Ishikawa (cell line): ENCODE results near the gene BBLN.
"Not testable (repeated sequence)": the region's sequence is repeated elsewhere in the genome, so short reads cannot be mapped to it uniquely, and the experiment has no call there.

Experiments
- EGR1 ChIP-seq: IDR thresholded peaks from 2 replicates; pipeline ENCODE4 v1.6.1; 2012
- EP300 ChIP-seq: IDR thresholded peaks from 2 replicates; pipeline ENCODE4 v1.6.1; 2012; ENCODE audit warnings: borderline replicate concordance
- RAD21 ChIP-seq: IDR thresholded peaks from 2 replicates; pipeline ENCODE4 v1.6.1; 2012; ENCODE audit warnings: low read depth
- TF ChIP-seq, protein P1 (sequence below): IDR thresholded peaks from 2 replicates; pipeline ENCODE4 v1.6.1; 2012

DNA sequence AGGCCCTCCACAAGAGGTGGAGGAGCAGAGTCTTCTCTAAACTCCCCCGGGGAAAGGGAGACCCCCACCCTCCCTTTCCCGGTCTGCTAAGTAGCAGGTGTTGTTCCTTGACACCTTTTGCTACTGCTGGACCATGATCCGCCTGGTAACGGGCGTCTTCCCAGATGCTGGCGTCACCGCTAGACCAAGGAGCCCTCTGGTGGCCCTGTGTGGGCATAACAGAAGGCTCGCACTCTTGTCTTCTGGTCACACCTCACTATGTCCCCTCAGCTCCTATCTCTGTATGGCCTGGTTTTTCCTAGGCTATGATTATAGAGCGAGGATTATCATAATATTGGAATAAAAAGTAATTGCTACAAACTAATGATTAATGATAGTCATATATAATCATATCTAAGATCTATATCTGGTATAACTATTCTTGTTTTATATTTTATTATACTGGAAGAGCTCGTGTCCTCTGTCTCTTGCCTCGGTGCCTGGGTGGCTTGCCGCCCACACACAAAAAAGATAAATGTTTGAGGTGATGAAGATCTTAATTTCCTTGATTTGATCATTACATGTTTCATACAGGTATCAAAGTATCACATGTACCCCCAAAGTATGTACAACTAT is 30.0 kb upstream of the BBLN start:
- not testable (repeated sequence) for TF ChIP-seq EGR1, EP300
- TF ChIP-seq, protein P1, sequence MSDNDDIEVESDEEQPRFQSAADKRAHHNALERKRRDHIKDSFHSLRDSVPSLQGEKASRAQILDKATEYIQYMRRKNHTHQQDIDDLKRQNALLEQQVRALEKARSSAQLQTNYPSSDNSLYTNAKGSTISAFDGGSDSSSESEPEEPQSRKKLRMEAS: not testable (repeated sequence)
- peak; percentile 3; the same call in 1 of the 2 replicates for TF ChIP-seq RAD21
